T-cell (primary cell): ENCODE results near the gene ZFYVE26. TPM values are rescaled to one million over a fixed set of nuclear protein-coding genes. Genes with fewer than 3 reads are reported as not detected.

Experiments used
- ATAC-seq, 4 experiments: fragments of 200-7000 bp in 3 of 4; fragments of 150-1000 bp in 1 of 4; cut with Tn5 transposase; replicated peaks in 1 of 4; 1 replicate in 3 of 4; 2 replicates in 1 of 4; pipeline ENCODE4 v1.10.0; 2021; ENCODE audit warnings: moderate library complexity in 3 of 4, mild to moderate bottlenecking in 2 of 4, moderate number of reproducible peaks in 1 of 4
- CTCF ChIA-PET, 2 donors: fragments of 300-600 bp; sonication (Branson Sonifier 250); formaldehyde crosslinking; loops; one replicate each; lab custom pipeline; 2022; ENCODE audit warnings: antibody characterized with exemption in 2 of 2; lab: Charles Lee
- POLR2A ChIA-PET, 2 donors: fragments of 300-600 bp; sonication (Branson Sonifier 250); formaldehyde crosslinking; loops; one replicate each; lab custom pipeline; 2022; ENCODE audit warnings: antibody characterized with exemption in 2 of 2; lab: Charles Lee
- DNase-seq, 35 experiments: peaks; one replicate each; pipeline versions ENCODE4 v3.0.0 to v3.0.0-alpha.2; 2013 to 2023
- H3K27ac ChIP-seq: one replicate; pipeline ENCODE4 v1.5.1; 2013; ENCODE audit warnings: low read length
- H3K27me3 ChIP-seq, 2 experiments: replicated peaks in 1 of 2; 1 replicate in 1 of 2; 2 replicates in 1 of 2; pipeline versions ENCODE4 v1.6.1 to v1.7.0; 2013; ENCODE audit warnings: low read length in 1 of 2, mixed read lengths in 1 of 2; ENCODE audit not compliant: control insufficient read depth in 2 of 2, insufficient read depth in 2 of 2; ENCODE audit errors: extremely low read depth in 1 of 2
- H3K36me3 ChIP-seq, 2 donors: 1 replicate in 1 of 2; 2 replicates in 1 of 2; pipeline versions ENCODE4 v1.6.1 to v1.7.0; 2013; ENCODE audit warnings: low read length in 1 of 2; ENCODE audit not compliant: control insufficient read depth in 2 of 2, insufficient read depth in 1 of 2; ENCODE audit errors: extremely low read depth in 1 of 2
- H3K4me1 ChIP-seq, 2 experiments: 1 replicate in 1 of 2; 2 replicates in 1 of 2; pipeline versions ENCODE4 v1.6.1 to v1.7.0; 2013; ENCODE audit warnings: low read length in 2 of 2, mixed read lengths in 1 of 2; ENCODE audit not compliant: insufficient read depth in 2 of 2, control insufficient read depth in 1 of 2; ENCODE audit errors: extremely low read depth in 1 of 2
- H3K4me3 ChIP-seq, 2 donors: 1 replicate in 1 of 2; 2 replicates in 1 of 2; pipeline versions ENCODE4 v1.5.1 to v1.7.0; 2013; ENCODE audit warnings: mild to moderate bottlenecking in 2 of 2, low read length in 1 of 2, moderate library complexity in 1 of 2; ENCODE audit not compliant: control insufficient read depth in 1 of 2; ENCODE audit errors: extremely low read depth in 1 of 2
- H3K9me3 ChIP-seq: 2 replicates; pipeline ENCODE4 v1.7.0; 2013
- H3K27ac Mint-ChIP-seq, 2 donors: one replicate each; pipeline ENCODE4 v1.8.0; 2020 to 2021; ENCODE audit warnings: mild to moderate bottlenecking in 2 of 2, mixed read lengths in 2 of 2
- H3K27me3 Mint-ChIP-seq, 2 donors: one replicate each; pipeline ENCODE4 v1.8.0; 2021 to 2022; ENCODE audit warnings: mixed read lengths in 2 of 2
- H3K36me3 Mint-ChIP-seq: one replicate; pipeline ENCODE4 v1.8.0; 2021; ENCODE audit warnings: mixed read lengths
- H3K4me1 Mint-ChIP-seq, 3 donors: one replicate each; pipeline ENCODE4 v1.8.0; 2020 to 2022; ENCODE audit warnings: mixed read lengths in 3 of 3, mild to moderate bottlenecking in 1 of 3
- H3K4me3 Mint-ChIP-seq, 3 donors: one replicate each; pipeline ENCODE4 v1.8.0; 2020 to 2022; ENCODE audit warnings: mild to moderate bottlenecking in 3 of 3, mixed read lengths in 3 of 3, moderate library complexity in 3 of 3
- H3K9me3 Mint-ChIP-seq, 3 donors: one replicate each; pipeline ENCODE4 v1.8.0; 2020 to 2022; ENCODE audit warnings: mixed read lengths in 3 of 3
- WGBS: methylation state at CpG from one replicate; pipeline ENCODE4 v1.1.5; 2013; ENCODE audit warnings: missing lambda C conversion rate; ENCODE audit not compliant: insufficient coverage; 5-methylcytosine and 5-hydroxymethylcytosine counted together
- total RNA-seq, 35 experiments: library from RNA in 6 of 35; stranded (reverse) in 6 of 35; fragments of 120-200 nt in 1 of 35; gene quantifications; one replicate each; pipeline versions ENCODE4 v1.2.1 to v1.2.4 and lab custom pipeline; 2013 to 2026

ZFYVE26 gene
- total RNA-seq, 5 donors from 2014 or later (not counting 1 experiment from before 2014, with no cell fraction given) = 26.0 to 37.6 (median 32.5) TPM

DNA sequence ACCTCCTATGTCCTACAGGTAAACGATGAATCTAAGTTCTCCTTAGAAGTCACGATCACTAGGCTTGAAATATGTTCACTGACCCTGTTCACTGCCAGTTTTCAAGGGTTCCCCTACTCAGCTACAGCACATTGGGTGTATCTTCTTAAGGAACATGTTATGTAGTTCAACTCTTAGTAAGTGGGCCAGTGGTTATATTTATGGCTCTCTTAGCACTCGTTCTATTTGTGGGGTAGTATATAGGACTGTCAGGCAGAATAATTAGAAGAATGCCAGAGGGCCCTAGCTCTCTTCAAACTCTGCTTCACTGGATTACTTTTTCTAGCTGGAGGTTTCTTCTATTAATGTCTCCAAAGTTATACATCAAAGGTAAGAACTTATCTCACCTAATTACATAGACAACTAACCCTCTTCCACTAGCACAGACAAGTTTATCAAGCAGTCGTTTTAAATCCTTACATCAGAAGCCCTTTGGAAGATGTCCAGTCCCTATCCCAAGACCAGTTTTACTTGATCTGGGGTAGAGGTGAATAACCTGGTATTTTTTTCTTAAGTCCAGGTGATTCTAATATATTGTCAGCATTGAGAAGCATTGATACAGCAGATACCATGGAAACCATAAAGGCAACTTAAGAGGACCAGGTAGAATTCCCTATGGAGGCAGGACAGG is 39.6 kb downstream of the ZFYVE26 start:
- no peak overlapping the region for H3K27ac Mint-ChIP-seq
- Histone ChIP-seq H3K9me3 (no peaks in the 10 kb centered on the region), H3K4me3 (no peak overlapping the region), H3K4me1 (no peaks in the 10 kb centered on the region), H3K27me3 (no peaks in the 10 kb centered on the region), H3K27ac (no peak overlapping the region), H3K36me3 (peaks cover 7 to 91% of the 10 kb centered on the region in 2 donors)
- no peaks in the 10 kb centered on the region for H3K9me3 Mint-ChIP-seq
- no peaks in the 10 kb centered on the region for H3K4me1 Mint-ChIP-seq
- ATAC-seq (no peak), DNase-seq (no peak)
- no peak overlapping the region for H3K4me3 Mint-ChIP-seq
- ChIA-PET CTCF (no interaction called here), POLR2A (no interaction called here)
- 100% methylated on average over 2 of the region's 4 CpGs for WGBS
- H3K36me3 Mint-ChIP-seq = peaks cover 85% of the 10 kb centered on the region
- no peaks in the 10 kb centered on the region for H3K27me3 Mint-ChIP-seq

DNA sequence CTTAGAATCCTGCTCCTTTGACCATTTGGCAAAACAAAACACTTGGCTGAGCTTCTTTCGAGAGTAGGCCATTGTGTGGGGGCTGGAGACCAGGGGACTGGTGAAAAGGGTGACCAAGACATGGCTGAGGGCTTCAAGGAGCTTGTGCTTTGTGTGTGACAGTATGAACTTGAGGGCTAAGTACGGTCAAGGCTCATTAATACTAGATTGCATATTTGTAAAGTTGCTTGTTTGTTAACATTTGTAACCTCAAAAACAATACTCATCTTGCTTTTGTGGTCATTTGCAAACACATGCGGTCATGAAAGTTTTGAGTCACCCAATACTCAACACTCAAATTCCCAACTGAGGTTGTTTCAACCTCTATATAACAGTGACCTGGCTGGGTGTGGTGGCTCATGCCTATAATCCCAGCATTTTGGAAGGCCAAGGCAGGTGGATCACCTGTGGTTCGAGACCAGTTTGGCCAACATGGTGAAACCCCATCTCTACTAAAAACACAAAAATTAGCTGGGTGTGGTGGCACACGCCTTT is 42.5 kb downstream of the ZFYVE26 start:
- 100% methylated on average over 2 of the region's 5 CpGs for WGBS
- Mint-ChIP-seq H3K4me1 (no peaks in the 10 kb centered on the region), H3K9me3 (no peaks in the 10 kb centered on the region), H3K27me3 (no peaks in the 10 kb centered on the region), H3K4me3 (no peak overlapping the region), H3K36me3 (peaks cover 80% of the 10 kb centered on the region), H3K27ac (no peak overlapping the region)
- H3K27ac ChIP-seq = no peak overlapping the region
- no peak overlapping the region for H3K4me3 ChIP-seq
- H3K27me3 ChIP-seq = no peaks in the 10 kb centered on the region
- no peak for DNase-seq
- H3K4me1 ChIP-seq = no peaks in the 10 kb centered on the region
- ATAC-seq = no peak
- H3K9me3 ChIP-seq = no peaks in the 10 kb centered on the region
- CTCF ChIA-PET = interaction anchor here (0.6 to 0.7 kb wide), 2 partner anchors 175 to 326 kb away, joined by 3 to 6 read pairs; no protein-coding TSS in a partner anchor
- peaks cover 7 to 93% of the 10 kb centered on the region in 2 donors for H3K36me3 ChIP-seq
- POLR2A ChIA-PET = no interaction called here

DNA sequence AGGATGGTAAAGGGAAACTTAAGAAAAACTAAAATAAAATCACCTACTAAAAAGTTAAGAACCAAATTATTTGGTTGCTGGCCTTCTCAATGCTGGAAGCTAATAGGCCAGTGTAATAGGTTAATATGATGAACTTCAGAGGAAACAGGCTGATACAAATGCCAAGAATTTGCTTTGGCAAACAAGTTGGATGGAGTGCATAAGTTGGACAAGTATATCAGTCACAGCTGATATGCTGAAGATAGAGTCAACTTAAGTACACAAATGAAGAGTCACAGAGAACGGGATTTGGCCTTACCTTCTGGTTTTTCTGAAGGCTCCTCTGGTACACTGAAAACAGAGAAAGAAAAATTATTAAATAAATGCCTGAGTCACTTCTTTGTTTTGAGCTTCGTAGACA is 48.2 kb downstream of the ZFYVE26 start:
- ChIA-PET CTCF (no interaction called here), POLR2A (no interaction called here)
- H3K36me3 Mint-ChIP-seq = peaks cover 74% of the 10 kb centered on the region
- DNase-seq = no peak
- no peak for ATAC-seq
- H3K27me3 Mint-ChIP-seq = no peaks in the 10 kb centered on the region
- H3K9me3 Mint-ChIP-seq = no peaks in the 10 kb centered on the region
- no peak overlapping the region for H3K4me3 Mint-ChIP-seq
- Histone ChIP-seq H3K36me3 (peaks cover 2 to 90% of the 10 kb centered on the region in 2 donors), H3K4me3 (no peak overlapping the region), H3K27me3 (no peaks in the 10 kb centered on the region), H3K4me1 (no peaks in the 10 kb centered on the region), H3K27ac (no peak overlapping the region), H3K9me3 (no peaks in the 10 kb centered on the region)
- H3K4me1 Mint-ChIP-seq = no peaks in the 10 kb centered on the region
- WGBS = 100% methylated on average over 1 of the region's 2 CpGs
- H3K27ac Mint-ChIP-seq = no peak overlapping the region

DNA sequence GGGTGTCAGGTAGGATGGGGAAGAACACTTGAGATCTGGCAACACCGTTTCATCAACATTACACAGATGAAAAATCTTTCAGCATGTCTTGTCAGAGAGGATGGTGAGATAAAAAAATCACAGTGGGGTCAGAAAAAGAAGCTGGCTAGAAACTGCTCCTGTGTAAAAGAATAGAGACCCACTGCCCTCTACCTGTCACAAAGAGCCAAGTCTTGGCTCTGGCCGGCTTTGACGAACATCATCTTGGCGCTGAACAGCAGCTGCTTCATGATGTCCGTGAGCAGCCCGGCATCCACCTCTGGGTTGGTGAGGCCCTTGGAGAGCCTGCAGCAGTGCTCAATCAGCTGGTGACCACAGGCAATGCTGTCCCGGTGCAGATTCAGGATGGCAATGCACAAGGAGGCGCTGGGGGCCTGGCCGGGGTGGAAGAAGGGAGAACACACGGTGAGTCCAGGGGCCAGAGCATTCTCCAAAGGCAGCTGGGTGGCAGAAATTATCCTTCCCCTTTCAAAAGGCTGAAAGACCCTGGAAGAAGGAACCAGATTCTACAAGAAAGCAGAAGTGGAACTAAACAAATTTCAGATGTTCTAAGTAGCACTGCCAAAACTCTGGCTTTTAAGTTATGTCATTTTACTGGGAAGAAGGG is 50.2 kb downstream of the ZFYVE26 start:
- Histone ChIP-seq H3K4me3 (no peak overlapping the region), H3K27me3 (no peaks in the 10 kb centered on the region), H3K36me3 (peaks cover 2 to 85% of the 10 kb centered on the region in 2 donors), H3K27ac (no peak overlapping the region), H3K4me1 (no peaks in the 10 kb centered on the region), H3K9me3 (no peaks in the 10 kb centered on the region)
- ATAC-seq (no peak), DNase-seq (no peak)
- ChIA-PET POLR2A (no interaction called here), CTCF (no interaction called here)
- WGBS = 98% methylated on average over 5 of the region's 10 CpGs
- Mint-ChIP-seq H3K9me3 (no peaks in the 10 kb centered on the region), H3K27ac (no peak overlapping the region), H3K4me3 (no peak overlapping the region), H3K36me3 (peaks cover 68% of the 10 kb centered on the region), H3K27me3 (no peaks in the 10 kb centered on the region), H3K4me1 (no peaks in the 10 kb centered on the region)

DNA sequence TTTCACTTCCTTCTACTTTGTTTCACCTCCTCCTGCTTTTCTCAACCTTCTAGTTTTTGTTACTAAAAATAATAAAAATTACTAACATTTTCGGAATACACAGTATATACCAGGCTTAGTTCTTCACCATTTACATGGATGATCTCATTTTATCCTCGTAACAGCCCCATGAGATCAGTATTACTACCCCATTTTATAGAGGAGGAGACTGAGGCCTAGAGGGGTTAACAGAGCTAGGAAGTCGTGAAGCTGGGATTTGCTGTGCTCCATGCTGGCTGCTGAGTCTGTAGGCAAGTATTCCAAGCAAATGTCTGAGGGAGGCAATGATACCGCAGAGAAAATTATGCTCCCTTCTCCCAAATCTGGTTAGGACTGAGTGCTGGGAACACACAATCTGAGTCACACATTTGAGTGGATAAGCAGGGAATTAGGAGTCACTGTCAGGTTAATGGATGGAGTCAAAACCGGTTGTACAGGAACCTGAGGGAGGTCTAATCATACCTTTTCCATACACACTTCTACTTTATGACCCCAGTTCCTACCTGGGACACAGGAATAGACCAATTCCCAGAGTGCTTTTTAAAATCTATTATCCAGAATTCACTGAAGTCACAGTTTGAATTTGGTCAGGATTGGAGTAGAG is 51.1 kb downstream of the ZFYVE26 start:
- H3K4me1 Mint-ChIP-seq = no peaks in the 10 kb centered on the region
- no peak overlapping the region for H3K4me3 Mint-ChIP-seq
- H3K36me3 Mint-ChIP-seq = peaks cover 74% of the 10 kb centered on the region
- WGBS = no CpG with 5 or more reads among the region's 5 CpGs
- H3K4me3 ChIP-seq = no peak overlapping the region
- H3K27ac Mint-ChIP-seq = no peak overlapping the region
- POLR2A ChIA-PET = no interaction called here
- no peaks in the 10 kb centered on the region for H3K4me1 ChIP-seq
- no peaks in the 10 kb centered on the region for H3K9me3 ChIP-seq
- no peaks in the 10 kb centered on the region for H3K27me3 ChIP-seq
- ATAC-seq = no peak
- CTCF ChIA-PET = no interaction called here
- no peaks in the 10 kb centered on the region for H3K27me3 Mint-ChIP-seq
- DNase-seq = no peak
- no peaks in the 10 kb centered on the region for H3K9me3 Mint-ChIP-seq
- H3K27ac ChIP-seq = no peak overlapping the region
- H3K36me3 ChIP-seq = peaks cover 2 to 90% of the 10 kb centered on the region in 2 donors

DNA sequence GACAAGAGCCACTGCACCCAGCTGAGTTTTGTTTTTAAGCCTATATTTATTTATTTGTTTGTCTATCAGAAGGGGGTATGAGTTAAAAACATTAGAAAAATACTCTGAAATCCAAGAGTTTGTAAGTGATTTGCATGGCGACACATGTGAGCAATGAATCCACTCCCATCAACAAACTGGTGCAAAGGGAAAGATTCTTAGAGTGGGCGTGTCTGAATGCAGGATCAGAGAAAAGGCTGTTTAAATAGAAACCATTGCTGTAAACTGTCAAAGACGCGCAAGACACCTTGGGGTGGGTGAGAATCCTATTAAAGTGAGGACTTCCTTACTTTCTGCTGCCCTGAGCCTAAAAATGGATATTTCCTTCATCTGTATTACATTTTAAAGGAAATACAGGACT is 51.9 kb downstream of the ZFYVE26 start:
- POLR2A ChIA-PET = no interaction called here
- ATAC-seq = no peak

More for the DNA sequence above, 51.9 kb downstream of the ZFYVE26 start:
- H3K4me1 Mint-ChIP-seq = no peaks in the 10 kb centered on the region
- no peaks in the 10 kb centered on the region for H3K4me1 ChIP-seq
- H3K36me3 ChIP-seq = peaks cover 2 to 90% of the 10 kb centered on the region in 2 donors
- DNase-seq = no peak
- no peaks in the 10 kb centered on the region for H3K27me3 Mint-ChIP-seq
- H3K27me3 ChIP-seq = no peaks in the 10 kb centered on the region
- H3K27ac ChIP-seq = no peak overlapping the region
- CTCF ChIA-PET = no interaction called here
- no peak overlapping the region for H3K4me3 Mint-ChIP-seq
- no peak overlapping the region for H3K27ac Mint-ChIP-seq
- no peaks in the 10 kb centered on the region for H3K9me3 ChIP-seq
- H3K36me3 Mint-ChIP-seq = peaks cover 74% of the 10 kb centered on the region
- WGBS = no CpG with 5 or more reads among the region's 4 CpGs
- no peaks in the 10 kb centered on the region for H3K9me3 Mint-ChIP-seq
- no peak overlapping the region for H3K4me3 ChIP-seq
